T-helper 22 cell (primary cell): ENCODE measurements around the gene RELB.

Source experiments
- DNase-seq: peaks from one replicate; pipeline ENCODE4 v3.0.0-alpha.2; 2020; ENCODE audit warnings: low read depth

Gene RELB

GRCh38 chr19:45061965-45062364 lies 60.7 kb downstream of the RELB start:
- DNase-seq = no peak

DNA sequence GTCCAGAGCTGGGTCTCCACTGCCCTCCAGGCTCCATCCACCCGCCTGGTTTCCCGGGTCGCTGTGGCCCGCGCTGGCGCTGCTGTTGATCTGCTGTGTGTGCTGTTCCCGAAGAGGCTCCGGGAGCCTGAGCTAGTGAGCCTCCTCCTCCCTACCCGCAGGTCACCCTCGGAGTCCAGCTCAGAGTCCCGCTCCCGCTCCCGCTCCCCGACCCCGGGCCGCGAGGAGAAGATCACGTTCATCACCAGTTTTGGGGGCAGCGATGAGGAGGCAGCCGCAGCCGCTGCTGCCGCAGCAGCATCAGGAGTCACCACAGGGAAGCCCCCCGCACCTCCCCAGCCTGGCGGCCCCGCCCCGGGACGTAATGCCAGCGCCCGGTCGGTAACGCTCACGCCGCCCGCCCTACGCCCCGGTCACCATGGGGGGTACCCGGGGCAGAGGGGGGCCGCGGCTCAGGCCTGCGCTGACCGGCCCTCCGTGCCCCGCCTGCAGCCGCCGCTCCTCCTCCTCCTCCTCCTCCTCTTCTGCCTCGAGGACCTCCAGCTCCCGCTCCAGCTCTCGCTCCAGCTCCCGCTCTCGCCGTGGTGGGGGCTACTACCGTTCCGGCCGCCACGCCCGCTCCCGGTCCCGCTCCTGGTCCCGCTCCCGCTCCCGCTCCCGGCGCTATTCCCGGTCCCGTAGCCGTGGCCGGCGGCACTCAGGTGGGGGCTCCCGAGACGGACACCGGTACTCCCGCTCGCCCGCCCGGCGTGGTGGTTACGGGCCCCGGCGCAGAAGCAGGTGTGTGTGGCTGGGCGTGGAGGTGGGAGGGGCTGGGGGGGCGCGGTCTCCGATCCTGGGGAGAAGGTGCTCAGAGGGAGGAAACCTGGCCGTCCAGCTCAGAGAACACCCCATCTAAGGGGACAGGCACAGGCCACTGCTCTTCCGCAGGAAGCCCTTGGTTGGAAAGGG lies 62.9 kb downstream of the RELB start:
- DNase-seq = no peak

GRCh38 chr19:45066921-45067661 lies 65.8 kb downstream of the RELB start:
- no peak for DNase-seq

DNA sequence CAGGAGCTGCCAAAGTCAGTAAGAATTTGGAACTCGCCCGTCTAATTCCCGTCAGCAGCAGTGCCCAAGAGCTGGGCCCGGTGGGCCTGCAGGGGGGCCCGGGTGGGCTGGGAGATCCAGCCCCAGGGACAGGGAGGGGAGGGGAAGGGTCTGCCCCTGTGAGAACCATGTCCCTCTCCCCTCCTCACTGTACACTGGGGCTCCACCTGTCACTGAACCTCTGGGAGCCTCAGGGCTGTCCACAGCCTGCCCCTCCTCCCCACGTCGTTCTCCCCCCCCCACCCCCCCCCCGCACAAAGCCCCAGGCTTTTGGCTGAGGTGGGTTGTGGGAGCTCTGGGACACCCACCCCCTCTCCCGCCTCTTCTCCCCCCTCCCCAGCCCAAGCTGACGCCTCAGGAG lies 66.8 kb downstream of the RELB start:
- no peak for DNase-seq

DNA sequence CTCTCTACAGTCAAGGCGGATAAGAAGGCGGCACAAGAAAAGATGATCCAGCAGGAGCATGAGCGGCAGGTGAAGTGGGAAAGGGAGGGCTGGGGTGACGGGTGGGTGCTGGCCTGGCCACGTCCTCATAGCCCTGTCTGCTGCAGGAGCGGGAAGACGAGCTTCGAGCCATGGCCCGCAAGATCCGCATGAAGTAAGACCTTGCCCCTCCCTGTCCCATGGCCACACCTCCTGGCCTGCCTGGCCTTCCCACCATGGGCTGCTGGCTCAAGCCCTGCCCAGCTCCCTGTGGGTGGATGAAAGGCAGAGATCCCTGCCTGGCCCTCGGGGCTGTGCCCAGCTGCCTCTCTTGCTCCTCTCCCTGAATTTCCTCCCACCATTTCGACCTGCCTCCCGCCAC lies 67.8 kb downstream of the RELB start:
- DNase-seq = no peak

- no peak for DNase-seq
Measured at GRCh38 chr19:45070214-45070613, 69.0 kb downstream of the RELB start.

- no peak for DNase-seq
Measured at GRCh38 chr19:45070861-45071544, 69.7 kb downstream of the RELB start.

GRCh38 chr19:45071545-45071938 lies 70.3 kb downstream of the RELB start:
- no peak for DNase-seq

DNA sequence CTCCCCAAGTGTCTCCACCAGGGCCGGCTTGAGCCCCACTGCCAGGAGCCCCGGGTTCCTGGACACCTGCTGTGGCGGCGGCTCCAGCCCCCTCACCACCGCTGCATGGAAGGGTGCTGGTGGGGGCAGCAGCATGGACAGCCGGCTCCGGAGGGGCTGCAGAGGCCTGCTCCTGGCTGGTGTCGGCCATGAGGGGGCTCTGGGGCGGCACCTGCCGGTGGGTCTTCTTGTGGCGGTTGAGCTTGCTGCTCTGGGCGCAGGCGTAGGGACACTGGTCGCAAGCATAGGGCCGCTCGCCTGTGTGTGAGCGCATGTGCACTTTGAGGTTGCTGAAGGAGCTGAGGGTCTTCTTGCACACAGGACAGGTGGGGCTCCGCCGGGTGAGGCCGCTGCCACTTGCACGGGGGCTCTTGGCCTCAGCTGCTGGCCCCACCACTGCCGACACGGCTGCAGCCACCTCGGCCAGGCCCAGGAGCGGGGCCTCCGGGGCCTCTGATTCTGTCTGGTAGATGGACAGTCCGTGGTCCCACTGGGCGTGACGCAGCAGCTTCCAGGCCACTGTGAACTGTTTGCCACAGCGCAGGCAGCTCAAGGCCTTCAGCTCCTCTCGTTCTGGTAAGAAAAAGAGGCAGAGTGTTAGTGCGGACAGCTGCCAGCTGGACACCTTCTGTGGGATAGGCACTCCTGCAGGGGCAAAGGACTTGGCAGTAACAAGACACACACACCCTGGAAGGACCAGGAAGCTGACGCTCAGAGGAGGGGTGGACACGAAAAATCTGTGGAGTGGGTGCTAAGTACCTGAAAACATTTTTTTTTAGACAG lies 70.9 kb downstream of the RELB start:
- DNase-seq = no peak

- DNase-seq = no peak
Measured at GRCh38 chr19:45074744-45075300, 73.6 kb downstream of the RELB start.

- no peak for DNase-seq
Measured at GRCh38 chr19:45075301-45076028, 74.2 kb downstream of the RELB start.

DNA sequence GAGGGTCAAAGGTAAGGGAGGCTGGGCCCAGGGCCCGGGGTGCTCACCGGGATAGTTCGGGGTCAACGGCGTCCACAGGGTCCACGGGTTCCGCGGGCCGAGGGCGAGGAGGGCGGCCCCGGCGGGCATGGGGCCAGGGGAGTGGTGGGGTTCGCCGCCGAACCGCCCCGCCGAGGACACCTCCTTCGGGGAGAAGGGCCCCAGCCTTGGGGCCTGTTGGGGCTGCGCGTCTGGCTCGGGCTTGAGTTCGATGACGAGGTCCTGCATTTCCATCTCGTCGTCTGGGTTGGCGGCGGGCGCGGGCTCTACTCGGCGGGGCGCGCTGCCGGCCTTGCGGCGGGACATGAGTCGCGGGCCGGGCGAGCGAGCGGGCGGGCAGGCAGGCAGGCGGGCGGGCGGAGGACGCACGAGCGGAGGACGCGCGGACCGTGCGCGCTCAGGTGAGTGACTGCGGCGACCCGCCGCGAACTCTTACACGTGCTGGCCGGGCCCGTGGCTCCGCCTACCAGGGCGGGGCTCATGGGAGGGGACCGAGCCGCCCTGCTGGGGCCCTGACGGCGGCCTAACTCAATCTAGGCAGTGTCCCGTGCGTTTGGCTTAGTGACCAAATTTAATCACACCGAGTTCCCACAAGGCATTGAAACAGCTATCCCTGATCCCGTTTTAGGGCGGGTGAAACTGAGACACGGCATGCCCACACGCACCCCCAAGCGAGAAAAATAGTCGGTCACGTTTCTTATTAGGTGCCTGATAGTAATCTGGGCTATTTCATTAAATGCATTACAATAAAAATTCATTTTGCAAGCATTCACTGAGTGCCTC lies 75.0 kb downstream of the RELB start, which contains the start of gene ZNF296:
Gene ZNF296, minus strand, starts transcription at position 450 of the 822 bp plus-strand sequence. Its CDS starts 105 bp downstream, at position 345.
- peak; percentile 66 for DNase-seq

DNA sequence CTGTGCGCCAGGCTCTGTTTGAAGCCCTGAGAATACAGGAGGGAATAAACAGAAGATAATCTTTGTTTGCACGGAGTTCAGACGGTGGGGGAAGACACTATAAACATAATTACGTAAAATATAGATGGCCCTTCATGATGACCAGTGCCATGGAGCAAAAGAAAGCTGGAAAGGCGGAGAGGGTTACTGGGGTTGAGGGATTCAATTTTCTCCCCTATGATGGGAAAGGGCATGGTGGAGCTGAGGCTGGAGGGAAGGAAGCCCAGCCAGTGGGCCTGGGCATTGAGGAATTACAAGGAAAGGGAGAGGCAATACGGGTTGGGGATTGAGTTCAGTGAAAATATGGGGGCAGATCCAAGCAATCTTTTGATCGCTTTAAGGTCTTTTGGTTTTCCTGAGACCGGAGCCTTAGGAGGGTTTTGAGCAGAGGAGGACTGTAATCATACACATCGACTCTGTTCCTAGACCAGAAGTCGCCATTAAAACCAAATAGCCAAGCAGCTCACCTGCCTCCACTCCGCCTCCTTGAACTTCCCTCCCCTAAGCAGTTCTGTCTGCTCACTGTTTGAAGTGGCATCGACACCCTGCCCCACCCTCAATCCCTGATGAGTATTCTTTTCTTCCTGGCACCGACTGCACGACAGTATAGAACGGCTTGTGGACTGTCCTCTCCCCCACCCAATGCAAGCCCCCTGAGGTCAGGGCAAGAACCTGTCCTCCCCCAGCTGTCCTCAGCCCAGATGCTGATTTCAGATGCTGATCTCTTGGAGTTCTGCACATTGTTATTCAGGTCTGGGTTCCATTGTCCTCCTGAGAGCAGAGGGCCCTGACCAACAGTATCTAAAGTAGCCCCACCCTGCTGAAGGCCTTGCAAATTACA lies 75.8 kb downstream of the RELB start:
- no peak for DNase-seq

- no peak for DNase-seq
Measured at GRCh38 chr19:45078390-45079062, 77.3 kb downstream of the RELB start.

- DNase-seq = peak; percentile 58
Measured at GRCh38 chr19:45079063-45079910, 78.0 kb downstream of the RELB start, which contains the start of gene GEMIN7. GEMIN7 (plus strand) TSS chr19:45079260; CDS start chr19:45090115, 10,855 bp downstream.

DNA sequence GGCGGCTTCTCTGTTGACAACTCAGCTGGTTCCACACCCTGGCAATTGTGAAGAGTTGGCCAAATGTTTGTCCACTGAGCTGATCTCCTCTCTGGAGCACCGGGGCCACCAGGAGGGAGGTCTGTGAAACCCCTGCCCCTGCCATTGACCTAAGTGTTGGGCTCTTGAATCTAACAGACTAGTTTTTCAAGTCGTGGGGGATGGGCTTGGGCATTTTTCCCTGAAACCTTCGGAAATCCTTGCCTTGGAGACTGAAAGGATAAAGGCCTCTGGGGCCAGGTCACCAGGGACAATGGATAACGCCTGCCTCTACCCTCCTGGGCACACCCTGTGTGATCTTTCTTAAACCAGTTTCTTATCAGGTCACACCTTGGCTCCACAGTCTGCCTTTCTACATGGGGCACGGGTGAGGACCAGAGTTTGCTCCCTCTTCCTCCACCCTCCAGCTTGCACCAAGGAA lies 78.7 kb downstream of the RELB start:
- DNase-seq = no peak

DNA sequence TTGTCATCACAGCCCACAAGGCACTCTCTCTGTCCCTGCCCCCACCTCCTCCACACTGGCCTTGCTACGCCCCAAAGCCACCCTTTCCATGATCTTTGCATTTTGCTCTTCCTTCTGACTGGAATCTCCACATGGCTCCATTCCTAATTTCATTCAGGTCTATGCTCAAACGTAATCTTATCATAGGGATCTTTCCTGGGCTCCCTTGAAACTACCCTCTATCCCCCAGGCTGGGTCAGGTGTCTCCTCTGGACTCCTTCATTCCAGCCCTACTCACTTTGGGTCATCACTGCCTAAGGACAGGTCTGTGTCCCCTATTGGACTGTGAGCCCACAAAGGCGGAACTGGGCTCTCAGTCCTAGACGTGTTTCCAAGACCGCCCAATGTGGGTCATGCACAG lies 80.9 kb downstream of the RELB start:
- no peak for DNase-seq
